ENCODE data around the gene PIEZO2.

- no peak for TF ChIP-seq CTCF (IDR thresholded peaks at IDR 0.05)
- no peak for TF ChIP-seq POLR2A (IDR thresholded peaks at IDR 0.05)
These were observed 229.5 kb downstream of the PIEZO2 start for GRCh38 chr18:10919851-10920250.

Data from heart left ventricle (tissue), 13 donors.